ENCODE measurements around the gene AFF3.

DNA sequence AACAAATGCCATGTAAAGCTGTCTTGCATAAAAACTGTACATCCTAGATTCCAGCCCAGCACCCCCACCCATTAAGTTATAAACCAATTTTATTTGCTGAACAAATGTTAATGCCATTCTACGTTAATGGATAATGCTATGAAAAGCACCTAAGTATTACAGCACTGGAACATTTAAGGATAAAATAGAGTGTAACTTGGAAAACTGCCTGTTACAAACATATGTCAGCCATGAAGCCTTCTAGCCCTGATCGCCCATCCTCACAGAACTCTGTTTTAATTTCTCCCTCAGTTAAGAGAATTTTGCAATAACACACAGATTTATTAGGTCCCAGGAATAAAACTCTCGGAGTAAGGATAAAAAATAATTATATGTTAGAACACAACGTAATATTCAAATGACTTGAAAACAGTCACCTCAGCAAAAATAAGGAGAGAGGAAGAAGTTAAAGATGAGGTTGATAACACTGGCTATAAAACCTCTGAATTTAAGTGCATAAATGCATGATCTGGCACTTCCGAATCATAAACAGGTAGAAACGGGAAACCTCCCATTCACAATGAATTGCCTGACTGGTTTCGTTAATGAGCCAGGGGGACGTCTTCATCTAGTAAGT, 308.7 kb downstream of the AFF3 start:
- TF ChIP-seq, protein P1, sequence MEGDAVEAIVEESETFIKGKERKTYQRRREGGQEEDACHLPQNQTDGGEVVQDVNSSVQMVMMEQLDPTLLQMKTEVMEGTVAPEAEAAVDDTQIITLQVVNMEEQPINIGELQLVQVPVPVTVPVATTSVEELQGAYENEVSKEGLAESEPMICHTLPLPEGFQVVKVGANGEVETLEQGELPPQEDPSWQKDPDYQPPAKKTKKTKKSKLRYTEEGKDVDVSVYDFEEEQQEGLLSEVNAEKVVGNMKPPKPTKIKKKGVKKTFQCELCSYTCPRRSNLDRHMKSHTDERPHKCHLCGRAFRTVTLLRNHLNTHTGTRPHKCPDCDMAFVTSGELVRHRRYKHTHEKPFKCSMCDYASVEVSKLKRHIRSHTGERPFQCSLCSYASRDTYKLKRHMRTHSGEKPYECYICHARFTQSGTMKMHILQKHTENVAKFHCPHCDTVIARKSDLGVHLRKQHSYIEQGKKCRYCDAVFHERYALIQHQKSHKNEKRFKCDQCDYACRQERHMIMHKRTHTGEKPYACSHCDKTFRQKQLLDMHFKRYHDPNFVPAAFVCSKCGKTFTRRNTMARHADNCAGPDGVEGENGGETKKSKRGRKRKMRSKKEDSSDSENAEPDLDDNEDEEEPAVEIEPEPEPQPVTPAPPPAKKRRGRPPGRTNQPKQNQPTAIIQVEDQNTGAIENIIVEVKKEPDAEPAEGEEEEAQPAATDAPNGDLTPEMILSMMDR (IDR thresholded peaks at IDR 0.05; ENCODE audit: low read depth, low read length): no peak
- TF ChIP-seq EZH2phosphoT487 (IDR thresholded peaks at IDR 0.05; ENCODE audit: low read depth): no peak
